GM12872 (cell line): ENCODE results near the gene YBEY.

ENCODE experiments used
- CTCF ChIP-seq: IDR thresholded peaks from 3 replicates; pipeline ENCODE4 v1.5.1; 2011; ENCODE audit warnings: low read depth, mild to moderate bottlenecking, low read length, moderate library complexity; ENCODE audit not compliant: insufficient read depth

Gene YBEY

GRCh38 chr21:46311568-46311967, 25.4 kb downstream of the YBEY start:
- no peak for TF ChIP-seq CTCF

- no peak for TF ChIP-seq CTCF
These were observed 26.8 kb downstream of the YBEY start for GRCh38 chr21:46312949-46313348.

- TF ChIP-seq CTCF: no peak
These were observed 28.4 kb downstream of the YBEY start for GRCh38 chr21:46314441-46315020.

GRCh38 chr21:46316708-46317324, 30.7 kb downstream of the YBEY start:
- no peak for TF ChIP-seq CTCF

- TF ChIP-seq CTCF: no peak
These were observed 31.7 kb downstream of the YBEY start for GRCh38 chr21:46317710-46318463.

- no peak for TF ChIP-seq CTCF
These were observed 32.3 kb downstream of the YBEY start for GRCh38 chr21:46318464-46318845.

- TF ChIP-seq CTCF: no peak
These were observed 33.0 kb downstream of the YBEY start for GRCh38 chr21:46319186-46319585.
